Activated CD8-positive, alpha-beta memory T cell treated with anti-CD3 and anti-CD28 coated beads for 4 hours (primary cell): Measurements from ENCODE around the gene CACNA1F.

Experiments used
- DNase-seq, 2 donors: peaks; one replicate each; pipeline ENCODE4 v3.0.0-alpha.2; 2020; ENCODE audit warnings: low read depth in 2 of 2

CACNA1F gene

DNA sequence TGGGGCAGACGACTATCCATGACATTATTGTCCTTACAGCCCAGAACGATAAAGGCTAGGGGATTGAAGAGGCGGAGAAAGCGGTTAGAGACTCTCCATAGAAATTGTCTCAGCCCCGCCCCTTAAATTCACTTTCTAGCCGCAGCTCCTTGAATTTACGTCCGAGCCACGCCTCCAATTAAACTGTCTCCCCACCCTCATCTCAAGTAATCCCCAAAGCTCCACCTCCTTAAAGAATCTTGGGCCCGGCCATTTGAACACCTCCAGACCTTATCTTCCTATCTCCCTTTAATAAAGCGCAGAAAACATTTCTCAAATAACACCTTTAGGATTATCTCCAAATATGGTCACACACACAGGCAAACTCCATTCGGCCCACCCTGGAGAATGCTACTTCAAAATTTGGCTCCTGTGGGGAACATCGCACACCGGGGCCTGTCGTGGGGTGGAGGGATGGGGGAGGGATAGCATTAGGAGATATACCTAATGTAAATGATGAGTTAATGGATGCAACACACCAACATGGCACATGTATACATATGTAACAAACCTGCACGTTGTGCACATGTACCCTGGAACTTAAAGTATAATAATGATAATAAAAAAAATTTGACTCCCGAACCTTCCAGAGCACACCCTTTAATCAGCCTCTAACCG lies 77.8 kb downstream of the CACNA1F start:
- DNase-seq = no peak
